NCI-H82 treated with DMSO at 0.1 percent for 48 hours (cell line): Measurements from ENCODE around the gene DIO3.

Experiments
- DNase-seq: peaks from one replicate; lab custom pipeline; 2025; ENCODE audit not compliant: unreplicated experiment; lab: John Stamatoyannopoulos, UW

DIO3 gene

DNA sequence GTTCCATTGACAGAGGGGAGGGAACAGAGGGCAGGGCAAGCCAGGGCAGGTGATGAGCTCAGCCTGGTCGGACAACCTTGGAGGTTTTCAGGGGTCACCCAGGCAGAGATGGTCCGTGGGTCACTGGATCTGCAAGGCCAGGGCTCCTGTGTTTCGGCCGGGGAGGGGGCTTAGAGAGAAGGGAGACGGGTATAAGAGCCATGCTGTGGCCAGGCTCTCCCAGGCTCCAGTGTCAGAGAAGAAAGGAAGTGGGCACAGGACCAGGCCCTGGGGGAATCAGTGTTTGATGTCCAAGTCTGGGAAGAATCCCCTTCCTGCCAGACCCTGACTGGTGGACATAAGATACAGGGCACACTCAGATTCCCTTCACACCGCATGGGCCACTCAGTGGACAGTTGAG lies 36.9 kb downstream of the DIO3 start:
- DNase-seq: no peak

DNA sequence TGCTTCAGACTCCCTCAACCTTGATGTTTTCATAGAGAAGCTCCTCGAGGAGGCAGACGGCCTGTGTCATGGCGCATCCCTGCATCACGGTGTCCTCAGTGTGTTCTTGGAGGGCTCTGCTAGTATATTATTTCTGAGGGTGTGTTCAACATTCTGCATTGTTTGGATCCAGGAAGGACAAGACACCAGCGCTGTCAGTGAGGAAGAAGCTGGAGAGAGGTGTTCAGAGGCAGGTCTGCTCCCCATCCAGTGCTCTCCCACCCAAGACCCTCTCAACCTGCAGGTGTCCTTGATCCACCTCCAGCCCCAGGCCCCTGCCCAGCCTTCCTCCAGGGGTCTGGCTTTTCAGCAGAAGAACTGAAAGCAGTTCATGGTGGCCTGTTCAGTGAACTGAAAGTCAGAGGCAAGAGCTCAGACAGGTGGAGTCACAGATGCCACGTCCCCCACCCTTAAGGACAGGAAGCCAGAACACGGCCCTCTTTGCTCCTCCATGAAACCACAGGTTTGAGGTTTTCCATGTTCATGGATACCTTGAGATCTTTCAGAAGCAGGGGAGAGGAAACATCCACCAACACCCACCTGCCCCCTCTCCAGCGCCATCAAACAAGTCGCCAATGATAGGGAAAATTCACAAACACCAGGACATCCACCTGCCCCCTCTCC lies 37.4 kb downstream of the DIO3 start:
- no peak for DNase-seq

DNA sequence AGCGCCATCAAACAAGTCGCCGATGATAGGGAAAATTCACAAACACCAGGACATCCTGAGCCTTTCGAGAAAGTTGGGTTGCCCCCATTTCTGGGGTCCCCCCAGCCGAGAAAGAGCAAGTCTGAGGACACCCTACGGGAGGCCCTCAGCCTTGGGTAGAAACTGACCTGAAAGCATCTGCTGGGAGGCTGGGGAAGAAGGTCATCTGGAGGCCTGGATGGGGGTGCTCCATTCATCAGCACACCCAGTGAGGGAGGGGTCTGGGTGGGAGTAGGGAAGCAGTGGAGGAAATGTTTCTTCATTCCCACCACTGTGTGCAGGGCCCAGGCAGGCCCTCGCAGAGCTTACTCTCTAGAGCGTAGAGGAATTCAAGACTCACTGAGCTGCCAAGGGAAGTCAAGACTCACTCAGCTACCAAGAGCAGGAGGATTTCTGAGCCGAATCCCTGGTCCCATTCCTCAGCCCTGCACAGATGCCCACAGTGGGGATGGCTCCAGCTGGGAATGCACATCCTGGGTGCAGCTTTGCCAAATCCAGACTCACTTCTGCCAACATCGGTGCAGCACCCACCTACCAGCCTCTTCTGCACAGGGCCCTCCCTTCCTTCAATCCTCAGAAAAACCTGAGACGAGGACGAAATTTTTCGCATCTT lies 38.1 kb downstream of the DIO3 start:
- DNase-seq: no peak

DNA sequence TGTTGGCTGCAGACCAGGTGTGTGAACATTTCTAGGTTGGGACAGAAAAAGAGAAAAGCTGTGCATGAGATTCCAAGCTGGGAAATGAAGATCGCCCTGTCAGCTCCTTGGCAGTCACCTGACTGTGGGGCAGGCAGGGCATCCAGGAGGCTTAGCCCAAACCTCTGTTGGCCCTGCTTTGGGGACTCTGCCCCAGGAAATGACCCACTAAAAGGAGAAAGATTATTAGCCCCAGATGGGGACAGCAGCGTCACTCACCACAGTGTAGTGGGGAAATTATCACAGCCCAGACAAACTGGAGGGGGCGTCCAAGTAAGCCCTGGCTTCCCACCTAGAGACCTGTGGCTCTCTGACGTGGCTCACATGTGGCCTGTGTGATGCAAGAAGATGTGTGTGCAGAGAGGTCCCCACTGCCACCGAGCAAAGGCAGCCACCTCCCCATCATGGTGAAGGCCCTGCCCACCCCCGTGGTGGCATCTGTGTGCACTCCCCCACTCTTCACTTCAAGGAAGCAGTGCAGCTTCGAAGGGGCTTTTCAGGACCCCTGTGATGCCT lies 39.1 kb downstream of the DIO3 start:
- DNase-seq: no peak

DNA sequence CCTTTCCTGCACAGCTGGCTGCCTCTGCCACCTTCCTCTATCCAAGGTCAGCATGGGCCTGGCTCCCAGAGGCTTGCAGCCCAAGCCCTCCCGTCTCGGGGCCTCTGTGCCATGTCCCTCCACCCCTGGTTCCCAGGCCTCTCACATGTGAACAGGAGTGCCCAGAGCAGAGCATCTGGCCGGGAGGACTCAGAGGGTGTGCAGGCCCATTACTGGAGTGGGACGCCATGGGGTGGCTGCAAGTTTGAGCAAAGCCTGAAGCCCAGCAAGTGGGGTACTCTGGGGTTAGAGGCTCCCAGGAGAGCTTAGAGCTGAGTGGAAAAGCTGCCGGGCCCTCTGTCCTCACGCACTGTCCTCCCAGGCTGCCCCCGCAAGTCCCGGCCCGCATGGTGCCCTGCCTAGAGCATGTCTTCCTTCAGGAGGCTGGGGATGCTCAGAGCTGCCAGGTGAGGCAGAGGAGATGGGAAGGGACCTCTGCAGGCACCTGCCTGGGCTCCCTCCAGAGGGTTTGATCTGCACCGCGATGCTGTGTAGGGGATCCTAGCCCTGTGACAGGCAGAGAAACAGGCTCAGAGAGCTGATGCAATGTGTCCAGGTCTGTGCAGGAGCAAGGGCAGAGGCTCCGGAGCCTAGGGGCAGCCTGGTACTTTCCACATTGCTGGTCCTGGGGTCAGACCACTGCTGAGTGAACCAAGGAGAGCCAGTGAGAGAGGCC lies 39.8 kb downstream of the DIO3 start:
- DNase-seq: no peak

DNA sequence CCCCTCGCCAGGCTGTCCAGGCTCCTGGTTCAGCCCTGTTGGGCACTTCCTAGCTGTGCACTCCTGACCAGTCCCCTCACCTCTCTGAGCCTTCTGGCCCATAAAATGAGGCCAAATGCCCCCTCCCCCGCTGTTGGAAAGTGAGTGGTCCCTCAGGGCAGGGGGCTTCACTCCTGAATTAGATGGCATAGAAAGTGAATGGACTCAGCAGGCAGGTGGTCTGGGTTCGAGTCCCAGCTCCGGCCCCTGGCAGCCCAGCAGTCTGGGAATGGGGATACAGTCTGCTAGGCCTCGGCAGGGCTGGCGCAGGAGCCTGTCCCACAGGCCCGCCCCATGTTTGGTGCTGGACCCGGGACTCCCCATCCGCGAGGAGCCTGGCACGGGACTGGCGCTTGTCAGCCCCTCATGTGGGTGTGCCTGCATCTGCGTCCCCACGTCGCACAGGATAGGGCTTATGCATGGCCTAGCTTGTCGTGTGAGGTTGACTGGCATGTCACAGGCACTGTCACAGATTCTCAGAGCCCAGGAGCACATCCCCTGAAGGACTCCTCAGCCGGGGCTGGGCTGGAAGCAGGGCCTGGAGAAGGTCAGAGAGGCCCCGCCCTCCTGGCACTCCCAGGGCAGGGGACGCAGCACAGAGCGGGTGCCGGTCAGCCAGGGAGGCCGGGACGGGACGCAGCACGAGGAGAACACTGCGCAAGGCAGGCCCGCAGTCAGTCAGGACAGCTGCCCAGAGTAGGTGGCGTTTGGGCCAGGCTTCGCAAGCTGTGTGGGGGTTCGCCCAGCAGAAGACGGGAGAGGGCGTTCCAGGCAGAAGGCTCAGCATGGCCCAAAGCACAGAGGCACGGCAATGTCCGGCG lies 40.5 kb downstream of the DIO3 start:
- DNase-seq: no peak

DNA sequence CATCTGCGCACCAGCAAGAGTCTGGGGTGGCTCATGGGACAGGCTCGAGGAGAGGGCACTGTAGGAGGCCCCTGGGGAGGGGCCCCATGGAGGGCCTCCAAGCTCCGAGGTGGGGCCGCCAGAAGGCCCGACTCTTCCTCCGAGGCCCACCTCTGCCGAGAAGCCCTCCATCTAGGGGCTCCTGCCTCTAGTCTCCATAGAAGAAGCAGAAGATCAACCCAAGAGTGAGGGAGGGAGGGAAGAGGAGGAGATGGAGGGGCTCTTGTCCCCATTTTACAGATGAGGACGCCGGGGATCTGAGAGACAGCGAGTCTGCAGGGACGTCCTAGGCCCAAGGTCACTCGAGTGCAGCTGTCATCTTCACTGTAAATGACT lies 41.2 kb downstream of the DIO3 start:
- no peak for DNase-seq

DNA sequence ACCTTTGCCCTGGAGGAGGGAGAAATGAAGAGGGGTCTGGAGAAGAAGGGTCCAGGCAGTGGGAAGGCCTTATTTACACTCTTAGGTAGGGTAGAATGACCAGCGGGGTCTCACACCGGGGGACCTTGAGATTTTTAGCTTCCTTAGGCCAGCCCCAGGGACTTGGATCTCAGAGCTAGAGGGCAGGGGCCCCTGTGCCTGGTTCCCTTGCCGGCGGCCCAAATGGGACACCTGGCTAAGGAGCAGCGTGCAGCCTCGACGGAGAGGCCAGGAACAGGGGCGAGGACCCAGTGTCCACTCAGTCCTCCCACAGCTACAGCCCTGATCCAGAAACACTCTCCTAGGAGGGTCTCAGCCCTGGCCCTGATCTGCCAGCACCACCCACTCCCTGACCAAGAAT lies 41.8 kb downstream of the DIO3 start:
- no peak for DNase-seq

DNA sequence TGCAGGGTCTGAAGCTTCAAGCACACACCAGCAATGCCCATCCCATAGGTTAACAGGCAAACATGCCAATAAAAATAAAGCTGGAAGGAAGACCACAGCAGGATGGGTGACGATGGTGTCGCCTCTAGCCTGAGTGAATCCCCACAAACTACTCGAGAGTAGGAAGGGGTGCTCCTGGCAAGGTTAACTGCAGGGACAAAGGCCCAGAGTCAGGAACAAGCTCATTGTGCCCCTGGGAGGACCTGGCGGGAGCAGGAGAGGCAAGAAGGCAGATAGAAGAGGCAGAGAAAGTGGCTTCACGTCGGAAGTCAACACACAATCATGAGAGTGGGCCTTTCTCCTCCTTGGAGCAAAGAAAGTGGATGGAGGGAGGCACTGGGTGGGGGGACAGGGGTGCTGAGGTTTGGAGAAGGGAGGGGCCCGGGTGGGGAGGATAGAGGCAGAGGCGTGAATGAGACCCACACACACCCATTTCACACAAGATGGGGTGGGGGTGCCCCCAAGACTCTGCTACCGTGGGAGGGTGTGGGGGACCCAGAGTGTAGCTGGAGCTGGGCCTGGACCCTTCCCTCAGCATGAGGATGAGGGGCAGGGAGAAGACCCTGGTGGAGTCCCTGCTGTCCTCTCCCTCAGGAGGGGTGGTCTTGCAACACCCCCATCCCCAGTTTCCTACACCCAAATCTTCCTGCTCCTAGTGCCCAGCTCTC lies 43.1 kb downstream of the DIO3 start:
- DNase-seq: no peak

DNA sequence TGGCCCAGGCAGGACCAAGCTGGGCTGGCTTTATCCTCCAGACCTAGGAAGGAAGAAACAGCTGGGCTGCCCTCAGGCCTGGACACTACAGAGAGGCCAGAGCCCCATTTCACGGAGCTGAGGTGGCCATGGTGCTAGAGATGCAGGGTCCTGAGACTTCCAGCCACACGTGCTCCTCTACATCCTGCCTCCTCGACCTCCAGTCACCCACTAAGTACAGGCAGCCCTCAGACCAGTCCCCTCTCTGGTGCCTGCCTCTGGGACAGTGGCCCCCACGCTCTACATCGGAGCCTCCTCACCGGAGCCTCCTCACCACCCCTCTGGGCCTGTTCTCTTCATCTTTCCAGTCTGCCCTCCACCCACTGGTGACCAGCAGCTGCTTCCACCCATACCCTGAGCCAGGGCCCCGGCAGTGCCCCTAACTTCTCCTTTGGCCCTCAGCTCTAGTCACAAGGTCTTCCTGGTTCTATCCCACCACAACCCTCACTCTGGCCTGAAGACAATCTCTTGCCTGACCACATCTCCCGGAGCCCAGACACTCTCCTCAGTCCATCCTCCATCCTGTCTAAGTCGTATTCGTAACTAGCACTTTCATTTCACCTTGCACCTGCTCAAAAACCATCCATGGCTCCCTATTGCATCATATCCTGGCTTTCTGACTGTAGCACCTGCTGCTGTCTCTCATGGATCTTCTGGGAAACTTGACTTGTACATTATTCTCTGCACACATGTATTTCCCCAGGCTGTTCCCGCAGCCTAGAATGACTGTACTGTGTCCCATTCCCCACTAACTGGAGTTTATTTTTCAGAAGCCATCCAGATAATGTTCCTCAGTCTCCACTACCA lies 43.9 kb downstream of the DIO3 start:
- no peak for DNase-seq

DNA sequence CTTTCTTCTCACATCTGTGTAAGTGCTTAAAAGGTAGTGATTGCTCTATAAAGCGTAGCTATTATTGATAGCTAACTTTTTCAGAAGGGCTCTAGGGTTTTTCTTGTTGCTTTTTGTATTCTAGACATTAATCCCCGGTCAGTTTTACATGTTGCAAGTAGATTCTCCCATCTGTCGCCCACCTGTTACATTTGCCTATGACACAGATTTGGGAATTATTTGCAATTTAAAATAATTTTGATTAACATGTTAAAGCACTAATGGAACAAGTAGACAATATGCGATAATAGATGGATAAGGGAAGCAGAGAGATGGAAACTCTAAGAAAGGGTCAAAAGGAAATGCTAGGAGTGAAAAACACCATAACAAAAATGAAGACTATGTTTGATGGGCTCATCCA lies 44.5 kb downstream of the DIO3 start:
- no peak for DNase-seq
